Tibial nerve (tissue), 4 donors: ENCODE results near the gene SHROOM3.

Source experiments
- EP300 ChIP-seq, 2 donors: sonication (generic); formaldehyde crosslinking; IDR thresholded peaks; one replicate each; pipeline ENCODE4 v1.6.1; 2017; ENCODE audit warnings: antibody characterized with exemption in 2 of 2, mild to moderate bottlenecking in 1 of 2
- POLR2A ChIP-seq, 2 donors: fragments of 450-650 bp; IDR thresholded peaks; one replicate each; pipeline ENCODE4 v1.6.1; 2017; ENCODE audit warnings: antibody characterized with exemption in 2 of 2, mild to moderate bottlenecking in 2 of 2, moderate library complexity in 2 of 2
- TF ChIP-seq, protein P1 (sequence below), 5 experiments: fragments of 200-600 bp in 3 of 5; fragments of 450-650 bp in 2 of 5; sonication (generic) in 3 of 5; IDR thresholded peaks; one replicate each; pipeline ENCODE4 v1.5.1; 2016 to 2019; ENCODE audit warnings: antibody characterized with exemption in 5 of 5, mild to moderate bottlenecking in 3 of 5, moderate library complexity in 2 of 5

DNA sequence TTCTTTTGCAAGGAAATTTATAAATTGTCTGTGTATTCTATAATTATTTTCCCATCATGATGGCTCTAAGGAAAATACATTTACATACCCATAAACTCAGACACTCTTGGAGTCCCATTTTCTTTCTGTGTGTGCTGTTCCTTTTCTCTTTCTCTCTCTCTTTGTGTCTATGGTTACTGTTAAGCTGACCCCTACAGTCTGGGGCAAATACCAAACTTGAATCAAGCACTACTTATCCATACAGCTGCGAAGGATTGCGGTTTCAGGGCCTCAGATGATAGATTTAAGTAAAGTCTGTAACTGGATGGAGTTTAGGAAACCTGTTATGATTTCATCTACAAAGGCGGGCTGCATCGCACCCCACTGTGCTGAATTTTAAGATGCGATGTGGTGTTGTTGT, 150.2 kb downstream of the SHROOM3 start:
- TF ChIP-seq, protein P1, sequence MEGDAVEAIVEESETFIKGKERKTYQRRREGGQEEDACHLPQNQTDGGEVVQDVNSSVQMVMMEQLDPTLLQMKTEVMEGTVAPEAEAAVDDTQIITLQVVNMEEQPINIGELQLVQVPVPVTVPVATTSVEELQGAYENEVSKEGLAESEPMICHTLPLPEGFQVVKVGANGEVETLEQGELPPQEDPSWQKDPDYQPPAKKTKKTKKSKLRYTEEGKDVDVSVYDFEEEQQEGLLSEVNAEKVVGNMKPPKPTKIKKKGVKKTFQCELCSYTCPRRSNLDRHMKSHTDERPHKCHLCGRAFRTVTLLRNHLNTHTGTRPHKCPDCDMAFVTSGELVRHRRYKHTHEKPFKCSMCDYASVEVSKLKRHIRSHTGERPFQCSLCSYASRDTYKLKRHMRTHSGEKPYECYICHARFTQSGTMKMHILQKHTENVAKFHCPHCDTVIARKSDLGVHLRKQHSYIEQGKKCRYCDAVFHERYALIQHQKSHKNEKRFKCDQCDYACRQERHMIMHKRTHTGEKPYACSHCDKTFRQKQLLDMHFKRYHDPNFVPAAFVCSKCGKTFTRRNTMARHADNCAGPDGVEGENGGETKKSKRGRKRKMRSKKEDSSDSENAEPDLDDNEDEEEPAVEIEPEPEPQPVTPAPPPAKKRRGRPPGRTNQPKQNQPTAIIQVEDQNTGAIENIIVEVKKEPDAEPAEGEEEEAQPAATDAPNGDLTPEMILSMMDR (IDR thresholded peaks at IDR 0.05): no peak
- TF ChIP-seq POLR2A (IDR thresholded peaks at IDR 0.05) (no peak), EP300 (IDR thresholded peaks at IDR 0.05) (no peak)
